Fibroblast of lung (primary cell): ENCODE data around the gene MFSD12. TPM values are rescaled to one million over a fixed set of nuclear protein-coding genes. Genes with fewer than 3 reads are reported as not detected.

Source experiments
- DNase-seq, 2 donors: peaks; one replicate each; pipeline versions ENCODE4 v3.0.0 to v3.0.0-alpha.2; 2010; ENCODE audit warnings: low read depth in 2 of 2
- H2AFZ ChIP-seq: 2 replicates; pipeline ENCODE4 v1.5.1; 2012; ENCODE audit warnings: low read length, control low read depth, inconsistent platforms
- H3K27ac ChIP-seq: 2 replicates; pipeline ENCODE4 v1.5.1; 2011; ENCODE audit warnings: low read length, control low read depth; ENCODE audit not compliant: insufficient read depth
- H3K27me3 ChIP-seq: 2 replicates; pipeline ENCODE4 v1.5.1; 2011; ENCODE audit warnings: mild to moderate bottlenecking, low read length; ENCODE audit not compliant: control insufficient read depth, insufficient read depth
- H3K36me3 ChIP-seq: 2 replicates; pipeline ENCODE4 v1.5.1; 2011; ENCODE audit warnings: low read length; ENCODE audit not compliant: control insufficient read depth, insufficient read depth
- H3K4me1 ChIP-seq: 2 replicates; pipeline ENCODE4 v1.5.1; 2011; ENCODE audit warnings: low read length; ENCODE audit not compliant: control insufficient read depth, insufficient read depth; ENCODE audit errors: extremely low read depth
- H3K4me2 ChIP-seq: 2 replicates; pipeline ENCODE4 v1.5.1; 2011; ENCODE audit warnings: low read length, control low read depth; ENCODE audit not compliant: insufficient read depth; ENCODE audit errors: extremely low read depth
- H3K4me3 ChIP-seq, 4 experiments: fragments of 200-600 bp in 1 of 4; sonication (generic) in 1 of 4; replicated peaks in 1 of 4; 2 replicates each; pipeline ENCODE4 v1.5.1; 2011 to 2016; ENCODE audit warnings: low read length in 4 of 4, low read depth in 3 of 4, mild to moderate bottlenecking in 3 of 4, control low read depth in 2 of 4, inconsistent platforms in 1 of 4, mixed read lengths in 1 of 4; ENCODE audit not compliant: insufficient read depth in 1 of 4; ENCODE audit errors: control extremely low read depth in 1 of 4
- H3K79me2 ChIP-seq: 2 replicates; pipeline ENCODE4 v1.5.1; 2012; ENCODE audit warnings: mild to moderate bottlenecking, low read length, inconsistent platforms; ENCODE audit not compliant: control insufficient read depth, insufficient read depth
- H3K9ac ChIP-seq: 2 replicates; pipeline ENCODE4 v1.5.1; 2011; ENCODE audit warnings: mild to moderate bottlenecking, low read length, control low read depth; ENCODE audit not compliant: insufficient read depth
- H3K9me3 ChIP-seq: 2 replicates; pipeline ENCODE4 v1.5.1; 2012; ENCODE audit warnings: low read depth, low read length; ENCODE audit not compliant: control insufficient read depth, insufficient read depth
- H4K20me1 ChIP-seq: 2 replicates; pipeline ENCODE4 v1.5.1; 2011; ENCODE audit warnings: low read length; ENCODE audit not compliant: control insufficient read depth, insufficient read depth; ENCODE audit errors: extremely low read depth
- EZH2 ChIP-seq: IDR thresholded peaks from 2 replicates; pipeline ENCODE4 v1.5.1; 2012; ENCODE audit warnings: low read length, control low read depth, mild to moderate bottlenecking; ENCODE audit errors: missing control alignments
- polyA plus RNA-seq, 2 donors: library from polyadenylated mRNA; depleted of rRNA in 1 of 2; stranded (reverse) in 1 of 2; unstranded in 1 of 2; fragments of >200 nt; gene quantifications; 2 replicates each; pipeline ENCODE4 v1.2.1, GENCODE V29; 2011 to 2012; ENCODE audit warnings: missing spikeins in 1 of 2
- total RNA-seq: library from RNA; depleted of rRNA; stranded (reverse); fragments of >200 nt; gene quantifications from 2 replicates; pipeline ENCODE4 v1.2.1, GENCODE V29; 2014
- TF ChIP-seq, protein P1 (sequence below), 2 donors: IDR thresholded peaks in 1 of 2; conservative IDR thresholded peaks in 1 of 2; 1 replicate in 1 of 2; 2 replicates in 1 of 2; pipeline ENCODE4 v1.5.1; 2011 to 2012; ENCODE audit warnings: low read length in 2 of 2, control low read depth in 1 of 2, inconsistent platforms in 1 of 2, low read depth in 1 of 2, mild to moderate bottlenecking in 1 of 2

Gene MFSD12
- total and polyA plus RNA-seq, 2 donors (not counting 1 experiment from before 2014, with no cell fraction given), result 20.6 to 79.9 TPM

DNA sequence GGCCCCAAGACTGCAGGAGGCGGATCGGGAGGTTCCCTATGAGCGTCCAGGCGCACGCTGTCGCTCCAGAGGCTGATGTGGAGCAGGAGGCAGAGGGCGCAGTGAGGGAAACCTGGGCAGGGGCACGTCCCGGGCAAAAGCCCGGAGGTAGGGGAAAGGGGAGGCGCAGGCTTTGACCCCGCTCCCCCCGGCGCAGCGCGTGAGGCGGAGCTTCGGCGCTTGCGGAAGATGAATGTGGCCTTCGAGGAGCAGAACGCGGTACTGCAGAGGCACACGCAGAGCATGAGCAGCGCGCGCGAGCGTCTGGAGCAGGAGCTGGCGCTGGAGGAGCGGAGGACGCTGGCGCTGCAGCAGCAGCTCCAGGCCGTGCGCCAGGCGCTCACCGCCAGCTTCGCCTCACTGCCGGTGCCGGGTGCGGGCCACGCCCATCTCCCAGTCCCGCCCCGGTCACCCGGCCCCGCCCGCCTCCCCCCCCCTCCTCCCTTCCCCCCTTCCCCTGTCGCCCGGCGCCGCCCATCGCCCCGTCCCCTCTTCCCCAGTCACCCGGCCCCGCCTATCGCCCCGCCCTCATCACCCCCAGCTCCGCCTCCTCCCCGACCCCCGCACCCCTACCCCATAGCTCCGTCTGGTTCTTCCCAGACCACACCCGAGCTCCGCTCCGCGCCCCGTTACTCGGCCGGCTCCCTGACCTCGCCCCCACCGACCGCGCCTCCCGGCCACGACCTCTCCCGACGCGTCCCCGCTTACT, 19.5 kb upstream of the MFSD12 start:
- no peaks in the 10 kb centered on the region for H4K20me1 ChIP-seq
- peaks cover 8% of the 10 kb centered on the region for H3K4me1 ChIP-seq
- no peaks in the 10 kb centered on the region for H3K79me2 ChIP-seq
- TF ChIP-seq, protein P1, sequence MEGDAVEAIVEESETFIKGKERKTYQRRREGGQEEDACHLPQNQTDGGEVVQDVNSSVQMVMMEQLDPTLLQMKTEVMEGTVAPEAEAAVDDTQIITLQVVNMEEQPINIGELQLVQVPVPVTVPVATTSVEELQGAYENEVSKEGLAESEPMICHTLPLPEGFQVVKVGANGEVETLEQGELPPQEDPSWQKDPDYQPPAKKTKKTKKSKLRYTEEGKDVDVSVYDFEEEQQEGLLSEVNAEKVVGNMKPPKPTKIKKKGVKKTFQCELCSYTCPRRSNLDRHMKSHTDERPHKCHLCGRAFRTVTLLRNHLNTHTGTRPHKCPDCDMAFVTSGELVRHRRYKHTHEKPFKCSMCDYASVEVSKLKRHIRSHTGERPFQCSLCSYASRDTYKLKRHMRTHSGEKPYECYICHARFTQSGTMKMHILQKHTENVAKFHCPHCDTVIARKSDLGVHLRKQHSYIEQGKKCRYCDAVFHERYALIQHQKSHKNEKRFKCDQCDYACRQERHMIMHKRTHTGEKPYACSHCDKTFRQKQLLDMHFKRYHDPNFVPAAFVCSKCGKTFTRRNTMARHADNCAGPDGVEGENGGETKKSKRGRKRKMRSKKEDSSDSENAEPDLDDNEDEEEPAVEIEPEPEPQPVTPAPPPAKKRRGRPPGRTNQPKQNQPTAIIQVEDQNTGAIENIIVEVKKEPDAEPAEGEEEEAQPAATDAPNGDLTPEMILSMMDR (conservative IDR thresholded peaks at IDR 0.05 in 1 of 2, IDR thresholded peaks at IDR 0.05 in 1 of 2; ENCODE audit: low read depth in 1 of 2, low read length in 2 of 2), result no peak
- TF ChIP-seq EZH2, result no peak
- no peaks in the 10 kb centered on the region for H3K9me3 ChIP-seq
- peak overlapping the region; percentile 1 for H3K4me2 ChIP-seq
- no peaks in the 10 kb centered on the region for H3K27me3 ChIP-seq
- no peak overlapping the region for H3K27ac ChIP-seq
- DNase-seq, result peak; percentile 71 to 85
- H3K9ac ChIP-seq, result no peak overlapping the region
- peak overlapping the region in 1 of 4 experiments; percentile 30 for H3K4me3 ChIP-seq
- peak overlapping the region; percentile 13 for H2AFZ ChIP-seq
- peaks cover 10% of the 10 kb centered on the region for H3K36me3 ChIP-seq

GRCh38 chr19:3575949-3576673, 18.7 kb upstream of the MFSD12 start:
- Histone ChIP-seq H3K79me2 (no peaks in the 10 kb centered on the region), H3K9me3 (no peaks in the 10 kb centered on the region), H3K27ac (no peak overlapping the region), H3K9ac (no peak overlapping the region), H3K36me3 (peaks cover 10% of the 10 kb centered on the region), H3K4me3 (peak overlapping the region in 1 of 4 experiments; percentile 30), H4K20me1 (no peaks in the 10 kb centered on the region), H3K4me1 (peaks cover 8% of the 10 kb centered on the region), H2AFZ (no peak overlapping the region), H3K4me2 (no peak overlapping the region), H3K27me3 (no peaks in the 10 kb centered on the region)
- no peak for DNase-seq
- TF ChIP-seq, protein P1 (conservative IDR thresholded peaks at IDR 0.05 in 1 of 2, IDR thresholded peaks at IDR 0.05 in 1 of 2; ENCODE audit: low read depth in 1 of 2, low read length in 2 of 2), result no peak
- no peak for TF ChIP-seq EZH2

GRCh38 chr19:3575260-3575741, 17.9 kb upstream of the MFSD12 start:
- Histone ChIP-seq H2AFZ (no peak overlapping the region), H3K9ac (no peak overlapping the region), H3K4me1 (peaks cover 4% of the 10 kb centered on the region), H3K27me3 (no peaks in the 10 kb centered on the region), H3K36me3 (peaks cover 10% of the 10 kb centered on the region), H3K4me2 (no peak overlapping the region), H3K4me3 (no peak overlapping the region), H3K79me2 (no peaks in the 10 kb centered on the region), H3K27ac (no peak overlapping the region), H4K20me1 (no peaks in the 10 kb centered on the region), H3K9me3 (no peaks in the 10 kb centered on the region)
- no peak for DNase-seq
- TF ChIP-seq, protein P1 (conservative IDR thresholded peaks at IDR 0.05 in 1 of 2, IDR thresholded peaks at IDR 0.05 in 1 of 2; ENCODE audit: low read depth in 1 of 2, low read length in 2 of 2), result peak in 1 of 2 donors; percentile 30
- TF ChIP-seq EZH2, result no peak
